Keratinocyte (primary cell): ENCODE data around the gene LSAMP. TPM values are rescaled to one million over a fixed set of nuclear protein-coding genes. Genes with fewer than 3 reads are reported as not detected.

Experiments
- DNase-seq: peaks from one replicate; pipeline ENCODE4 v3.0.0-alpha.2; 2011; ENCODE audit warnings: low read depth, missing footprints, low spot score
- FAIRE-seq: peaks from 2 replicates; lab custom pipeline; 2011; peaks lifted over from hg19 to GRCh38; lab: Jason Lieb, UNC
- H2AFZ ChIP-seq: 2 replicates; pipeline ENCODE4 v1.6.0; 2012; ENCODE audit warnings: low read length, control low read depth, inconsistent platforms; ENCODE audit not compliant: control insufficient read depth
- H3K27ac ChIP-seq: 2 replicates; pipeline ENCODE4 v1.5.1; 2011; ENCODE audit warnings: low read length; ENCODE audit not compliant: control insufficient read depth, insufficient read depth
- H3K27me3 ChIP-seq: 3 replicates; pipeline ENCODE4 v1.6.0; 2011; ENCODE audit warnings: low read length; ENCODE audit not compliant: control insufficient read depth, insufficient read depth; ENCODE audit errors: extremely low read depth
- H3K36me3 ChIP-seq, 2 experiments: 2 replicates in 1 of 2; 3 replicates in 1 of 2; pipeline ENCODE4 v1.5.1; 2011; ENCODE audit warnings: low read length in 2 of 2, mild to moderate bottlenecking in 1 of 2; ENCODE audit not compliant: control insufficient read depth in 2 of 2, insufficient read depth in 2 of 2; ENCODE audit errors: extremely low read depth in 1 of 2
- H3K4me1 ChIP-seq: 3 replicates; pipeline ENCODE4 v1.5.1; 2011; ENCODE audit warnings: low read length; ENCODE audit not compliant: control insufficient read depth, insufficient read depth; ENCODE audit errors: extremely low read depth
- H3K4me2 ChIP-seq: 3 replicates; pipeline ENCODE4 v1.6.0; 2011; ENCODE audit warnings: low read depth, low read length; ENCODE audit not compliant: control insufficient read depth, insufficient read depth; ENCODE audit errors: extremely low read depth
- H3K4me3 ChIP-seq, 3 experiments: fragments of 200-600 bp in 1 of 3; sonication (generic) in 1 of 3; 2 replicates in 2 of 3; 3 replicates in 1 of 3; pipeline ENCODE4 v1.5.1; 2011 to 2016; ENCODE audit warnings: low read length in 3 of 3, mild to moderate bottlenecking in 3 of 3, control low read depth in 2 of 3, inconsistent platforms in 1 of 3, low read depth in 1 of 3, mixed read lengths in 1 of 3, mixed run types in 1 of 3, moderate library complexity in 1 of 3; ENCODE audit not compliant: control insufficient read depth in 2 of 3, insufficient read depth in 2 of 3; ENCODE audit errors: extremely low read depth in 1 of 3
- H3K79me2 ChIP-seq: 2 replicates; pipeline ENCODE4 v1.6.0; 2012; ENCODE audit warnings: low read length; ENCODE audit not compliant: control insufficient read depth, insufficient read depth
- H3K9ac ChIP-seq: 3 replicates; pipeline ENCODE4 v1.6.0; 2011; ENCODE audit warnings: low read length; ENCODE audit not compliant: control insufficient read depth, insufficient read depth; ENCODE audit errors: extremely low read depth
- H3K9me1 ChIP-seq: 3 replicates; pipeline ENCODE4 v1.6.0; 2011; ENCODE audit warnings: low read length; ENCODE audit not compliant: control insufficient read depth, insufficient read depth; ENCODE audit errors: extremely low read depth
- H3K9me3 ChIP-seq: 2 replicates; pipeline ENCODE4 v1.5.1; 2012; ENCODE audit warnings: low read depth, low read length; ENCODE audit not compliant: control insufficient read depth
- H4K20me1 ChIP-seq: 3 replicates; pipeline ENCODE4 v1.6.0; 2011; ENCODE audit warnings: low read length; ENCODE audit not compliant: control insufficient read depth, insufficient read depth; ENCODE audit errors: extremely low read depth
- CTCF ChIP-seq, 3 experiments: IDR thresholded peaks in 1 of 3; conservative IDR thresholded peaks in 1 of 3; optimal IDR thresholded peaks in 1 of 3; 2 replicates in 2 of 3; 3 replicates in 1 of 3; pipeline versions ENCODE3 to v1.5.1; 2011; ENCODE audit warnings: low read length in 3 of 3, mild to moderate bottlenecking in 3 of 3, moderate library complexity in 2 of 3, control low read depth in 1 of 3, inconsistent platforms in 1 of 3; ENCODE audit not compliant: insufficient read depth in 2 of 3; ENCODE audit errors: extremely low read depth in 1 of 3
- EZH2 ChIP-seq: IDR thresholded peaks from one replicate; pipeline ENCODE4 v1.6.1; 2012; ENCODE audit warnings: inconsistent platforms, mild to moderate bottlenecking, low read length, moderate library complexity
- dilution Hi-C: fragments of 300-500 bp; cut with MboI; formaldehyde crosslinking; loops from one replicate; pipeline ENCODE4 v1.7.0; 2020; ENCODE audit warnings: low sequenced_read_pairs; ENCODE audit not compliant: extremely low pct_ligation_motif_present
- polyA plus RNA-seq, 5 experiments: library from polyadenylated mRNA; depleted of rRNA in 3 of 5; stranded (reverse) in 3 of 5; stranded (forward) in 1 of 5; unstranded in 1 of 5; fragments of >200 nt; gene quantifications; 1 replicate in 1 of 5; 2 replicates in 3 of 5; 3 replicates in 1 of 5; pipeline versions ENCODE4 v1.2.1 to v1.2.3, GENCODE V29; 2011 to 2012; ENCODE audit warnings: missing spikeins in 2 of 5, low read depth in 1 of 5, low replicate concordance in 1 of 5

LSAMP gene
- polyA plus RNA-seq, 1 donor (not counting 4 experiments of a cell fraction or from before 2014, with no cell fraction given) = 0.12 TPM

- H3K4me3 ChIP-seq = no peak overlapping the region
- H3K4me1 ChIP-seq = peaks cover 52% of the 10 kb centered on the region
- no peak for DNase-seq
- no peaks in the 10 kb centered on the region for H4K20me1 ChIP-seq
- H3K9me3 ChIP-seq = no peaks in the 10 kb centered on the region
- H3K27ac ChIP-seq = no peak overlapping the region
- H3K27me3 ChIP-seq = no peaks in the 10 kb centered on the region
- H2AFZ ChIP-seq = peak overlapping the region; percentile 32
- no peak overlapping the region for H3K4me2 ChIP-seq
- no peaks in the 10 kb centered on the region for H3K9me1 ChIP-seq
- TF ChIP-seq EZH2 (no peak), CTCF (optimal IDR thresholded peaks at IDR 0.05 in 1 of 3, IDR thresholded peaks at IDR 0.05 in 1 of 3, conservative IDR thresholded peaks at IDR 0.05 in 1 of 3; ENCODE audit: extremely low read depth in 1 of 3, insufficient read depth in 2 of 3, low read length in 3 of 3) (no peak)
- dilution Hi-C loops = no loop called here
- no peaks in the 10 kb centered on the region for H3K36me3 ChIP-seq
- no peaks in the 10 kb centered on the region for H3K79me2 ChIP-seq
- no peak overlapping the region for H3K9ac ChIP-seq
- FAIRE-seq = no peak
Measured at GRCh38 chr3:116002235-116002634, 443.1 kb downstream of the LSAMP start.

GRCh38 chr3:116001151-116001621, 444.1 kb downstream of the LSAMP start:
- Histone ChIP-seq H4K20me1 (no peaks in the 10 kb centered on the region), H3K9me3 (no peaks in the 10 kb centered on the region), H3K27me3 (no peaks in the 10 kb centered on the region), H3K9ac (no peak overlapping the region), H3K36me3 (no peaks in the 10 kb centered on the region), H3K4me2 (peak overlapping the region; percentile 66), H3K9me1 (no peaks in the 10 kb centered on the region), H3K4me1 (peaks cover 47% of the 10 kb centered on the region), H3K4me3 (no peak overlapping the region), H3K27ac (peak overlapping the region; percentile 88), H3K79me2 (no peaks in the 10 kb centered on the region), H2AFZ (peak overlapping the region; percentile 58)
- dilution Hi-C loops = no loop called here
- DNase-seq (no peak), FAIRE-seq (no peak)
- TF ChIP-seq CTCF (optimal IDR thresholded peaks at IDR 0.05 in 1 of 3, IDR thresholded peaks at IDR 0.05 in 1 of 3, conservative IDR thresholded peaks at IDR 0.05 in 1 of 3; ENCODE audit: extremely low read depth in 1 of 3, insufficient read depth in 2 of 3, low read length in 3 of 3) (no peak), EZH2 (no peak)
